Stimulated activated CD8-positive, alpha-beta memory T cell treated with anti-CD3 and anti-CD28 coated beads, Interleukin-4, amount 100 ng/mL, for 48 hours (primary cell): ENCODE measurements around the gene GTF2F1.
"Not testable (repeated sequence)": the region's sequence is repeated elsewhere in the genome, so short reads cannot be mapped to it uniquely, and the experiment has no call there.

Experiments used
- DNase-seq: peaks from one replicate; pipeline ENCODE4 v3.0.0-alpha.2; 2020

The GTF2F1 gene

GRCh38 chr19:6384381-6384780, 8.6 kb downstream of the GTF2F1 start:
- no peak for DNase-seq

- no peak for DNase-seq
Observed at GRCh38 chr19:6383188-6383587, 9.8 kb downstream of the GTF2F1 start.

- no peak for DNase-seq
Observed at GRCh38 chr19:6381030-6381750, 11.8 kb downstream of the GTF2F1 start.

GRCh38 chr19:6379744-6380143, 13.2 kb downstream of the GTF2F1 start:
- DNase-seq, result no peak

GRCh38 chr19:6378486-6378885, 14.5 kb downstream of the GTF2F1 start:
- DNase-seq, result no peak

- DNase-seq, result no peak
Observed at GRCh38 chr19:6378041-6378440, 14.9 kb downstream of the GTF2F1 start.

GRCh38 chr19:6376512-6377190, 16.3 kb downstream of the GTF2F1 start:
- no peak for DNase-seq

GRCh38 chr19:6375411-6376010, 17.5 kb downstream of the GTF2F1 start, which contains the start of gene PSPN:
Gene PSPN (minus strand): TSS chr19:6375933. CDS start chr19:6375849, 84 bp downstream.
- DNase-seq, result no peak

GRCh38 chr19:6374711-6375410, 18.1 kb downstream of the GTF2F1 start:
- DNase-seq, result no peak

GRCh38 chr19:6374161-6374709, 18.7 kb downstream of the GTF2F1 start:
- DNase-seq, result no peak

- DNase-seq, result no peak
Observed at GRCh38 chr19:6373813-6374108, 19.2 kb downstream of the GTF2F1 start.

- DNase-seq, result peak; percentile 100
Observed at GRCh38 chr19:6373096-6373812, 19.7 kb downstream of the GTF2F1 start.

- DNase-seq, result peak; percentile 95
Observed at GRCh38 chr19:6372594-6373095, 20.3 kb downstream of the GTF2F1 start, which contains the start of gene ALKBH7. Gene ALKBH7 (plus strand): TSS chr19:6372794. CDS start chr19:6372821, 27 bp downstream.

- DNase-seq, result no peak
Observed at GRCh38 chr19:6364353-6364752, 28.6 kb downstream of the GTF2F1 start.

GRCh38 chr19:6362351-6362801, 30.6 kb downstream of the GTF2F1 start:
- DNase-seq, result peak; percentile 45

- peak; percentile 36 for DNase-seq
Observed at GRCh38 chr19:6362027-6362350, 31.0 kb downstream of the GTF2F1 start.

- DNase-seq, result not testable (repeated sequence)
Observed at GRCh38 chr19:6360857-6361216, 32.1 kb downstream of the GTF2F1 start.

GRCh38 chr19:6360445-6360844, 32.5 kb downstream of the GTF2F1 start:
- DNase-seq, result not testable (repeated sequence)

GRCh38 chr19:6359568-6360341, 33.2 kb downstream of the GTF2F1 start:
- DNase-seq, result no peak

GRCh38 chr19:6358003-6358402, 35.0 kb downstream of the GTF2F1 start:
- no peak for DNase-seq

GRCh38 chr19:6357174-6357573, 35.8 kb downstream of the GTF2F1 start:
- DNase-seq, result no peak
